Stimulated activated CD4-positive, alpha-beta T cell treated with anti-CD3 and anti-CD28 coated beads, Interleukin-1b, Interleukin-23, amount 100 ng/mL, for 1 hour (primary cell): ENCODE results near the gene COG8.

Experiments
- DNase-seq, 2 donors: peaks; one replicate each; pipeline ENCODE4 v3.0.0-alpha.2; 2020; ENCODE audit warnings: low read depth in 2 of 2

The COG8 gene

DNA sequence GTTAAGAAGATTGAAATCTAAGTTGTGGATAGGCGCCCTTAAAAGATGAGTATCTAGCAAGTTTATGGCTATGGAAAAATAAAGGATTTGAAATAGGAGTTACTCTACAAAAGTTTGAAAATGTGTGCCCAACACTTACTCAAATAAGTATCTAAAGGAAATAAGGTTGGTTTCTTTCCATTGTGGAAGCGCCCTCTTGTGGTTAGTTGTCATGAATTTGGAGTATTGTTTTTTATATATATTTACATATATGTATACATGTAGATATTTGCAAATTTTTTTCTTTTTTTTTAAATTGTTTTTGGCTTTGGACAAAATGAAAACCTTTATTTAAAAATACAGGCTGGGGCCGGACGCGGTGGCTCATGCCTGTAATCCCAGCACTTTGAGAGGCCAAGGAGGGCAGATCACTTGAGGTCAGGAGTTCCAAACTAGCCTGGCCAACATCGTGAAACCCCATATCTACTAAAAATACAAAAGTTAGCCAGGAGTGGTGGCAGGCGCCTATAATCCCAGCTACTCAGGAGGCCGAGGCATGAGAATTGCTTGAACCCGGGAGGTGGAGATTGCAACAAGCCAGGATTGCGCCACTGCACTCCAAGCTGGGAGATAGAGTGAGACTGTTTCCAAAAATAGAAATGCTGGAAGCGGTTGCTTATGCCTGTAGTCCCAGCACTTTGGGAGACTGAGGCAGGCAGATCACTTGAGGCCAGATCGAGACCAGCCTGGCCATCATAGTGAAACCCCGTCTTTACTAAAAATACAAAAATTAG is 52.2 kb downstream of the COG8 start:
- DNase-seq = peak in 1 of 2 donors; percentile 27

DNA sequence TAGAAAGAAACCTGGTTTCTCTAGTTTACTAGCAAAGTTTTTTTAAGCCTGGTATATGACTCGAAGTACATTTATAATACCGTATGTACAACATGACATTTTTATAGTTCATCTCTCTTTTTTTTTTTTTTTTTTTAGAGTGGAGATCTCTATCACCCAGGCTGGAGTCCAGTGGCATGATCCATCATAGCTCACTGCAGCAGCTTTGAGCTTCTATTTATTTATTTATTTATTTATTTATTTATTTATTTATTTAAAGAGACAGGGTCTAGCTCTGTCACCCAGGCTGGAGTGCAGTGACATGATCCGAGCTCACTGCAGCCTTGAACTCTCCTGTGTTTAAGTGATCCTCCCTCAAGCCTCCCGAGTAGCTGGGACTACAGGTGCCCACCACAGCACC is 54.1 kb downstream of the COG8 start:
- no peak for DNase-seq

DNA sequence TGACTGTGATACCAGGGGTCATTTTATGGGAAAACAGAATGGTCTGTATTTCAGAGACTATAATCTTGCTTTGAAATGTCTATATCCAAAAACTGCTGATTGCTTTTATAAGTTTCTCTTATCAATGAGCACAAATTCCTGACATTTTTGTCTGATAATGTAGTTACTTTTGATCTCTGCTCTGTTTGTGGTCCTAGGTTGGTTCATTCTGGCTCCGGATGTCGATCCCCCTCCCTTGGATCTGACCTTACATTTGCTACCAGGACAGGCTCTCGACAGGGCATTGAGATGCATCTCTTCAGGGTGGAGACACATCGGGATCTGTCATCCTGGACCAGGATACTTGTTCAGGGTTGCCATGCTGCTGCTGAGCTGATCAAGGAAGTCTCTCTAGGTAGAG is 55.5 kb downstream of the COG8 start:
- DNase-seq = no peak

DNA sequence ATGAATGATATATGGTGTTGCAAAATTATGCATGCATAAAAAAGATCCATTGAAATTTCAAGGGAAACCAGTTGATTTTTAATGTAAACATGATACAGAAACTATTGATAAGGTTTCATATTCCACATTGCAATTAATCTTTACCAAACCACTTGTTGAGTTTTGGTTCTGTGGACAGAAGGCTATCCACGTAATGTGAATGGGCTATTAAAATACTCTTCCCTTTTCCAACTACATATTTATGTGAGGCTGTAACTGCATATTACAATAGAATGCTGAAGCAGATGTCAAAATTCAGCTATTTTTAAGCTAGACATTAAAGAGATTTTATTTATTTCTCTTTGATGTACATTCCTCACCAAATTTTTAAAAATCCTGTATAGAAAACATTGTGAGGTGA is 62.0 kb downstream of the COG8 start:
- no peak for DNase-seq
